Measurements from ENCODE around the gene LOC128125822.

The LOC128125822 gene

DNA sequence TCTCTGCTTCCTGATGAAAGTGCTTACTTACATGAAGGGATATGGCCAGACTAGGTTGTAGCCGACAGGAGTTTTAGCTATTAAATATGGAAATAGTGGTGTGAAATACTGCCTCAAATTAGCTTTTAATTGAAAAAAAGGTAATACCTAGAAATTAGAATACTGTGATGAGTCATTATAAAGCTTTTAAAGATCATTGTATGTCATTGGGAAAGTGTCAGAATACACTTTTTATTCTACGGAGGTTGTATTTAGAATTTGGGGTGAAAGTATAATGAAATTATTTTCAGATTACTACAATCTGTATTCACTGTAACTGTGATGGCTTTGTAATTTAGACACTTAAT, 2.2 kb downstream of the LOC128125822 start:
- TF ChIP-seq, protein P1, sequence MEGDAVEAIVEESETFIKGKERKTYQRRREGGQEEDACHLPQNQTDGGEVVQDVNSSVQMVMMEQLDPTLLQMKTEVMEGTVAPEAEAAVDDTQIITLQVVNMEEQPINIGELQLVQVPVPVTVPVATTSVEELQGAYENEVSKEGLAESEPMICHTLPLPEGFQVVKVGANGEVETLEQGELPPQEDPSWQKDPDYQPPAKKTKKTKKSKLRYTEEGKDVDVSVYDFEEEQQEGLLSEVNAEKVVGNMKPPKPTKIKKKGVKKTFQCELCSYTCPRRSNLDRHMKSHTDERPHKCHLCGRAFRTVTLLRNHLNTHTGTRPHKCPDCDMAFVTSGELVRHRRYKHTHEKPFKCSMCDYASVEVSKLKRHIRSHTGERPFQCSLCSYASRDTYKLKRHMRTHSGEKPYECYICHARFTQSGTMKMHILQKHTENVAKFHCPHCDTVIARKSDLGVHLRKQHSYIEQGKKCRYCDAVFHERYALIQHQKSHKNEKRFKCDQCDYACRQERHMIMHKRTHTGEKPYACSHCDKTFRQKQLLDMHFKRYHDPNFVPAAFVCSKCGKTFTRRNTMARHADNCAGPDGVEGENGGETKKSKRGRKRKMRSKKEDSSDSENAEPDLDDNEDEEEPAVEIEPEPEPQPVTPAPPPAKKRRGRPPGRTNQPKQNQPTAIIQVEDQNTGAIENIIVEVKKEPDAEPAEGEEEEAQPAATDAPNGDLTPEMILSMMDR (IDR thresholded peaks at IDR 0.05; ENCODE audit: insufficient read depth, low read depth, low read length): no peak

DNA sequence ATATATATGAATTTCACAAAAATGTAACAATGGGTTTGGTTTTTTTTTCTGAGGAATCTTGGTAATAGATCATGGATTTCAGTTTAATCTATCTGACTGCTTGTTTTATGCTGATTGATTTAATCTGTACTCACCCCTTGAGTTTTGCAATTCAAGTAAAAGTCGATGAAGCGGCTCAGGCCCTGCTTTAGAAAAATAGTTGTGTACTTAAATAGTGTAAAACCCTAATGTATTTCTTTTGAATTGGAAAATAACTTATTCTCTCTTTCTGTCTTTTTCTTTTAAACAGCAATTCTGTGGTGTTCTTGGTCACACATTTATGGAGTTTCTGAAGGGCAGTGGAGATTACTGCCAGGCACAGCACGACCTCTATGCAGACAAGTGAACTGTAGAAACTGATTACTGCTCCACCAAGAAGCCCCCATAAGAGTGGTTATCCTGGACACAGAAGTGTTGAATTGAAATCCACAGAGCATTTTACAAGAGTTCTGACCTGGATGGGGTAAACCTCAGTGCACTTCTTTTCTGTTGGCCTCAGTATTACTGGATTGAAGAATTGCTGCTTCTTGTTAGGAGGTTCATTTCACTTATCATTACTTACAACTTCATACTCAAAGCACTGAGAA, 4.0 kb downstream of the LOC128125822 start:
- no peak for DNase-seq (ENCODE audit: low read depth)
- no peak overlapping the region for H3K4me3 ChIP-seq (ENCODE audit: low read depth, low read length)
- TF ChIP-seq, protein P1 (IDR thresholded peaks at IDR 0.05; ENCODE audit: insufficient read depth, low read depth, low read length): no peak

More for the DNA sequence above, 2.2 kb downstream of the LOC128125822 start:
- DNase-seq (ENCODE audit: low read depth): no peak
- H3K4me3 ChIP-seq (ENCODE audit: low read depth, low read length): peak overlapping the region; percentile 96

DNA sequence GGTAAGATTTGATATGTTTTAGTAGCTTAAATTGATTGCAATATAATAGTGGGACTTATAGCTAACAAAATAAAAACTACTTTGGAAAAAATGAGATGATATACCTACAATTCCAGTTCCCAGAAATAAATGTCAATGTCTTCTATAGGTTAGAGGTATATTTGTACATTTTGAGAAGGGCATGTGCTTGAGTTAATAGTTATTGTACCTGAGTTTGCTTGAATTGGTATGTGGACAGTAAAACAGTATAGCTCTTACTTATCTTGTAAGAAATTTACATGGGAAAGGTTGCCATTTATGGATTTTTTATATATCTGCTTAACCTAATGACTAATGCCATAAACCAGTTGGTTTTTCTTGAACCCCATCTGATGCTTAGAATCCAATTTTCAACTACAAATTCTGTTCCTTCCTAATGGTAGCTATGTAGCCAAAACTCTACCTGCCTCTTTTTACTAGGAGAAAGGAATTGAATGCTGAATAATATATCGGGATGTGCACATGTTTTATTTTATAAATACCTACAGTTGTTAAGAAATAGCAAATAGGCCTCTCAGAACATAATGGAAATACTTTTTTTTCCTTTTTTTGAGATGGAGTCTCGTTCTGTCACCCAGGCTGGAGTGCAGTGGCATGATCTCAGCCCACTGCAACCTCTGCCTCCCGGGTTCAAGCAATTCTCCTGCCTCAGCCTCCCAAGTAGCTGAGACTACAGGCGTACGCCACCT, 4.9 kb downstream of the LOC128125822 start:
- TF ChIP-seq, protein P1 (IDR thresholded peaks at IDR 0.05; ENCODE audit: insufficient read depth, low read depth, low read length): no peak
- no peak for DNase-seq (ENCODE audit: low read depth)
- H3K4me3 ChIP-seq (ENCODE audit: low read depth, low read length): no peak overlapping the region

- no peak overlapping the region for H3K4me3 ChIP-seq (ENCODE audit: low read depth, low read length)
- no peak for DNase-seq (ENCODE audit: low read depth)
- TF ChIP-seq, protein P1 (IDR thresholded peaks at IDR 0.05; ENCODE audit: insufficient read depth, low read depth, low read length): no peak
These were observed 6.5 kb downstream of the LOC128125822 start for GRCh38 chr6:63578757-63579156.

DNA sequence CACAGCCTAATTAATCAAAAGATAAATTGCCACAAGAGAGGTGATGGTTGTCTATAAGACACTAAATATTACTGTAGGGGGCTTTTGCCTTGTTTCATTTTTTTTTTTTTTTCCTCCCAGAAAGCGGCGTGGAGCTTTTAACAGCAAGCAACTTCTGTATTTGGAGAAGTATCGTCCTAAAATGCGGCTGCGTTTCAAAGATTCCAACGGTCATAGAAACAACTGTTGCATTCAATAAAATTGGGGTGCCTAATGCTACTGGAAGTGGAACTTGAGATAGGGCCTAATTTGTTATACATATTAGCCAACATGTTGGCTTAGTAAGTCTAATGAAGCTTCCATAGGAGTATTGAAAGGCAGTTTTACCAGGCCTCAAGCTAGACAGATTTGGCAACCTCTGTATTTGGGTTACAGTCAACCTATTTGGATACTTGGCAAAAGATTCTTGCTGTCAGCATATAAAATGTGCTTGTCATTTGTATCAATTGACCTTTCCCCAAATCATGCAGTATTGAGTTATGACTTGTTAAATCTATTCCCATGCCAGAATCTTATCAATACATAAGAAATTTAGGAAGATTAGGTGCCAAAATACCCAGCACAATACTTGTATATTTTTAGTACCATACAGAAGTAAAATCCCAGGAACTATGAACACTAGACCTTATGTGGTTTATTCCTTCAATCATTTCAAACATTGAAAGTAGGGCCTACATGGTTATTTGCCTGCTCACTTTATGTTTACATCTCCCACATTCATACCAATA, 7.8 kb downstream of the LOC128125822 start:
- TF ChIP-seq, protein P1 (IDR thresholded peaks at IDR 0.05; ENCODE audit: insufficient read depth, low read depth, low read length): no peak
- H3K4me3 ChIP-seq (ENCODE audit: low read depth, low read length): no peak overlapping the region
- DNase-seq (ENCODE audit: low read depth): no peak

DNA sequence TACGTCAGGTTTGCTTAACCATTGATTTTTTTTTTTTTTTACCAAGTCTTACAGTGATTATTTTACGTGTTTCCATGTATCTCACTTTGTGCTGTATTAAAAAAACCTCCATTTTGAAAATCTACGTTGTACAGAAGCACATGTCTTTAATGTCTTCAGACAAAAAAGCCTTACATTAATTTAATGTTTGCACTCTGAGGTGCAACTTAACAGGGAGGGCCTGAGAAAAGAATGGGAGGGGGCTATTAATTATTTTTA, 8.4 kb downstream of the LOC128125822 start:
- DNase-seq (ENCODE audit: low read depth): no peak
- TF ChIP-seq, protein P1 (IDR thresholded peaks at IDR 0.05; ENCODE audit: insufficient read depth, low read depth, low read length): no peak
- no peak overlapping the region for H3K4me3 ChIP-seq (ENCODE audit: low read depth, low read length)

Data from fibroblast of villous mesenchyme (primary cell).